GM13976 (cell line): ENCODE data around the gene HNF1A.

Experiments used
- DNase-seq: peaks from one replicate; pipeline ENCODE4 v3.0.0; 2012; ENCODE audit warnings: low spot score
- CTCF ChIP-seq: IDR thresholded peaks from 2 replicates; pipeline ENCODE4 v1.5.1; 2012; ENCODE audit warnings: borderline replicate concordance, mild to moderate bottlenecking; ENCODE audit not compliant: insufficient read depth; ENCODE audit errors: extremely low read depth, missing control alignments, control extremely low read depth
- in situ Hi-C: fragments of 300-500 bp; cut with MboI; formaldehyde crosslinking; loops from one replicate; pipeline ENCODE4 v1.12.0; 2022; ENCODE audit warnings: low sequenced_read_pairs, mixed read lengths, inconsistent platforms; ENCODE audit not compliant: unreplicated experiment

The HNF1A gene

GRCh38 chr12:120989687-120990086, 11.3 kb downstream of the HNF1A start:
- TF ChIP-seq CTCF = no peak
- no peak for DNase-seq
- in situ Hi-C loops = no loop called here

GRCh38 chr12:120990487-120991055, 12.2 kb downstream of the HNF1A start:
- no peak for DNase-seq
- TF ChIP-seq CTCF = no peak
- in situ Hi-C loops = no loop called here

- no peak for DNase-seq
- no peak for TF ChIP-seq CTCF
- in situ Hi-C loops = no loop called here
These were observed 13.6 kb downstream of the HNF1A start for GRCh38 chr12:120991965-120992364.

GRCh38 chr12:120992989-120993388, 14.6 kb downstream of the HNF1A start:
- in situ Hi-C loops = no loop called here
- TF ChIP-seq CTCF = no peak
- DNase-seq = no peak

GRCh38 chr12:120993496-120993895, 15.2 kb downstream of the HNF1A start:
- in situ Hi-C loops = no loop called here
- no peak for TF ChIP-seq CTCF
- DNase-seq = no peak

GRCh38 chr12:120994059-120994458, 15.7 kb downstream of the HNF1A start:
- in situ Hi-C loops = no loop called here
- TF ChIP-seq CTCF = no peak
- DNase-seq = no peak
